Liver (tissue), 9 donors: ENCODE measurements around the gene STARD3NL. TPM values are rescaled to one million over a fixed set of nuclear protein-coding genes. Genes with fewer than 3 reads are reported as not detected.

Experiments
- DNase-seq: peaks from one replicate; pipeline ENCODE4 v3.0.0-alpha.2; 2017; ENCODE audit warnings: low spot score
- H3K27ac ChIP-seq, 2 donors: one replicate each; pipeline ENCODE4 v1.7.0; 2013; ENCODE audit warnings: inconsistent platforms in 2 of 2, low read length in 2 of 2, control low read depth in 1 of 2, low read depth in 1 of 2, mild to moderate bottlenecking in 1 of 2
- H3K27me3 ChIP-seq, 4 donors: one replicate each; pipeline versions ENCODE4 v1.6.1 to v1.7.0; 2013; ENCODE audit warnings: low read length in 3 of 4, inconsistent platforms in 1 of 4, mild to moderate bottlenecking in 1 of 4, moderate library complexity in 1 of 4; ENCODE audit not compliant: control insufficient read depth in 4 of 4, insufficient read depth in 4 of 4
- H3K36me3 ChIP-seq, 4 donors: one replicate each; pipeline versions ENCODE4 v1.6.1 to v1.7.0; 2013; ENCODE audit warnings: low read length in 3 of 4, mild to moderate bottlenecking in 3 of 4, low read depth in 1 of 4, moderate library complexity in 1 of 4; ENCODE audit not compliant: control insufficient read depth in 4 of 4, insufficient read depth in 3 of 4
- H3K4me1 ChIP-seq, 4 donors: one replicate each; pipeline versions ENCODE4 v1.6.1 to v1.7.0; 2013; ENCODE audit warnings: low read length in 3 of 4, mild to moderate bottlenecking in 3 of 4, moderate library complexity in 1 of 4; ENCODE audit not compliant: control insufficient read depth in 4 of 4, insufficient read depth in 4 of 4
- H3K4me3 ChIP-seq, 3 donors: one replicate each; pipeline versions ENCODE4 v1.6.1 to v1.7.0; 2013; ENCODE audit warnings: low read length in 3 of 3, control low read depth in 1 of 3, low read depth in 1 of 3, mild to moderate bottlenecking in 1 of 3
- H3K9ac ChIP-seq, 2 donors: one replicate each; pipeline ENCODE4 v1.7.0; 2013; ENCODE audit warnings: low read length in 2 of 2, mild to moderate bottlenecking in 2 of 2, moderate library complexity in 2 of 2, control low read depth in 1 of 2, low read depth in 1 of 2
- H3K9me3 ChIP-seq, 4 donors: one replicate each; pipeline versions ENCODE4 v1.6.1 to v1.7.0; 2013; ENCODE audit warnings: low read length in 3 of 4; ENCODE audit not compliant: control insufficient read depth in 4 of 4
- ATF3 ChIP-seq: IDR thresholded peaks from 2 replicates; pipeline ENCODE4 v1.6.1; 2016; ENCODE audit warnings: antibody characterized with exemption
- CTCF ChIP-seq: fragments of 150-350 bp; IDR thresholded peaks from 2 replicates; pipeline ENCODE4 v1.5.1; 2017; ENCODE audit warnings: improper control_type of control experiment, low read depth, low read length; ENCODE audit not compliant: missing input control
- EGR1 ChIP-seq, 2 donors: IDR thresholded peaks; 2 replicates each; pipeline ENCODE4 v1.6.1; 2016 to 2018; ENCODE audit warnings: antibody characterized with exemption in 2 of 2, low read depth in 2 of 2
- FOXA1 ChIP-seq: IDR thresholded peaks from 2 replicates; pipeline ENCODE4 v1.6.1; 2016; ENCODE audit warnings: antibody characterized with exemption
- FOXA2 ChIP-seq: IDR thresholded peaks from 2 replicates; pipeline ENCODE4 v1.6.1; 2016; ENCODE audit warnings: antibody characterized with exemption
- HNF4A ChIP-seq, 2 donors: conservative IDR thresholded peaks; 2 replicates each; pipeline ENCODE4 v1.6.1; 2016; ENCODE audit warnings: antibody characterized with exemption in 2 of 2, mild to moderate bottlenecking in 2 of 2
- HNF4G ChIP-seq: IDR thresholded peaks from 2 replicates; pipeline ENCODE4 v1.6.1; 2016; ENCODE audit warnings: antibody characterized with exemption
- JUND ChIP-seq, 2 donors: IDR thresholded peaks; 2 replicates each; pipeline ENCODE4 v1.6.1; 2016; ENCODE audit warnings: antibody characterized with exemption in 2 of 2
- MAX ChIP-seq: IDR thresholded peaks from 2 replicates; pipeline ENCODE4 v1.6.1; 2016; ENCODE audit warnings: antibody characterized with exemption
- NR2F2 ChIP-seq: IDR thresholded peaks from 2 replicates; pipeline ENCODE4 v1.6.1; 2016; ENCODE audit warnings: antibody characterized with exemption
- RXRA ChIP-seq, 2 donors: IDR thresholded peaks; 2 replicates each; pipeline ENCODE4 v1.6.1; 2017 to 2018; ENCODE audit warnings: antibody characterized with exemption in 2 of 2, mild to moderate bottlenecking in 1 of 2
- SP1 ChIP-seq: IDR thresholded peaks from 2 replicates; pipeline ENCODE4 v1.6.1; 2018; ENCODE audit warnings: antibody characterized with exemption, mild to moderate bottlenecking
- TAF1 ChIP-seq: conservative IDR thresholded peaks from 2 replicates; pipeline ENCODE4 v1.6.1; 2016; ENCODE audit warnings: antibody characterized with exemption, mild to moderate bottlenecking
- YY1 ChIP-seq: IDR thresholded peaks from 2 replicates; pipeline ENCODE4 v1.6.1; 2016; ENCODE audit warnings: antibody characterized with exemption, mild to moderate bottlenecking
- ZBTB33 ChIP-seq: IDR thresholded peaks from 2 replicates; pipeline ENCODE4 v1.6.1; 2016; ENCODE audit warnings: antibody characterized with exemption
- WGBS: extraction: QIAGEN DNeasy Blood & Tissue Kit; methylation state at CpG from one replicate; pipeline ENCODE4 v1.1.7; 2013; 5-methylcytosine and 5-hydroxymethylcytosine counted together
- polyA plus RNA-seq, 2 donors: library from polyadenylated mRNA; stranded (reverse) in 1 of 2; unstranded in 1 of 2; fragments of 200-250 nt in 1 of 2; fragments of >200 nt in 1 of 2; fragmentation: Nextera tagmentation in 1 of 2; extraction: Ambion mirVana in 1 of 2; gene quantifications; one replicate each; pipeline versions ENCODE4 v1.2.1 to v1.2.3, GENCODE V29; 2013 to 2015
- total RNA-seq, 2 donors: library from RNA; depleted of rRNA; stranded (reverse); fragments of >200 nt; gene quantifications; one replicate each; pipeline ENCODE4 v1.2.3, GENCODE V29; 2014
- donor health status: healthy.
- donor health status: healthy.
- donor health status: healthy.
- donor health status: healthy.
- donor health status: healthy.

Gene STARD3NL
- total and polyA plus RNA-seq, 4 donors: 9.1 to 25.1 (median 10.2) TPM

GRCh38 chr7:38274486-38274885, 96.4 kb downstream of the STARD3NL start:
- Histone ChIP-seq H3K9me3 (no peaks in the 10 kb centered on the region), H3K9ac (no peak overlapping the region), H3K27me3 (no peaks in the 10 kb centered on the region), H3K27ac (no peak overlapping the region), H3K36me3 (no peaks in the 10 kb centered on the region), H3K4me1 (no peaks in the 10 kb centered on the region), H3K4me3 (no peak overlapping the region)
- WGBS: 82% methylated on average over 4 of the region's 4 CpGs
- no peak for DNase-seq
- TF ChIP-seq CTCF (no peak), EGR1 (IDR thresholded peaks at IDR 0.05; ENCODE audit: low read depth in 2 of 2) (no peak)

GRCh38 chr7:38274927-38275620, 97.0 kb downstream of the STARD3NL start:
- TF ChIP-seq HNF4G (no peak), JUND (IDR thresholded peaks at IDR 0.05) (no peak), TAF1 (no peak), ZBTB33 (no peak), HNF4A (conservative IDR thresholded peaks at IDR 0.05) (no peak), FOXA1 (no peak), RXRA (IDR thresholded peaks at IDR 0.05) (no peak), ATF3 (no peak), NR2F2 (no peak), MAX (no peak), FOXA2 (no peak), YY1 (no peak), CTCF (no peak), SP1 (no peak)
- no peak overlapping the region for H3K9ac ChIP-seq
- no peak for DNase-seq
- H3K27me3 ChIP-seq: no peaks in the 10 kb centered on the region
- no peak overlapping the region for H3K27ac ChIP-seq
- no peak overlapping the region for H3K4me3 ChIP-seq
- H3K4me1 ChIP-seq: no peaks in the 10 kb centered on the region
- no peaks in the 10 kb centered on the region for H3K9me3 ChIP-seq
- H3K36me3 ChIP-seq: no peaks in the 10 kb centered on the region
- WGBS: 72% methylated on average over 3 of the region's 3 CpGs
